Left ventricle myocardium inferior (tissue), 1 donor: Measurements from ENCODE around the gene RBM44. TPM values are rescaled to one million over a fixed set of nuclear protein-coding genes. Genes with fewer than 3 reads are reported as not detected.
"Not testable (repeated sequence)": the region's sequence is repeated elsewhere in the genome, so short reads cannot be mapped to it uniquely, and the experiment has no call there.

ENCODE experiments used
- DNase-seq: peaks from one replicate; pipeline ENCODE4 v3.0.0-alpha.2; 2020
- H3K27ac ChIP-seq: fragments of 200-600 bp; replicated peaks from 2 replicates; pipeline ENCODE4 v1.8.0; 2021
- H3K27me3 ChIP-seq: fragments of 200-600 bp; 2 replicates; pipeline ENCODE4 v1.8.0; 2021; ENCODE audit warnings: low read depth
- H3K36me3 ChIP-seq: fragments of 200-600 bp; 2 replicates; pipeline ENCODE4 v1.8.0; 2021
- H3K4me1 ChIP-seq: fragments of 200-600 bp; 2 replicates; pipeline ENCODE4 v1.8.0; 2021
- H3K4me3 ChIP-seq: fragments of 200-600 bp; 2 replicates; pipeline ENCODE4 v1.8.0; 2021; ENCODE audit warnings: mild to moderate bottlenecking, moderate library complexity
- H3K9me3 ChIP-seq: fragments of 200-600 bp; replicated peaks from 2 replicates; pipeline ENCODE4 v1.8.0; 2021
- intact Hi-C: fragments of 100-400 bp; cut with micrococcal nuclease; formaldehyde crosslinking; loops from one replicate; pipeline ENCODE4 v1.11.0; 2022
- total RNA-seq: library from RNA; stranded (reverse); fragmentation: NEBNext Ultra II Directional; extraction: Animal tissue kit (Norgen Biotek cat#: 25700); gene quantifications from one replicate; pipeline ENCODE4 v1.2.1, GENCODE V29; 2021
- TF ChIP-seq, protein P1 (sequence below): fragments of 200-600 bp; IDR thresholded peaks from 2 replicates; pipeline ENCODE4 v1.8.0; 2021; ENCODE audit warnings: antibody characterized with exemption, mild to moderate bottlenecking, borderline replicate concordance
- donor health status: DM: no; HTN: yes; CAD: no; lungs with severe emphysema.

The RBM44 gene
- total RNA-seq, 1 donor from 2014 or later: 0.27 TPM

- TF ChIP-seq, protein P1, sequence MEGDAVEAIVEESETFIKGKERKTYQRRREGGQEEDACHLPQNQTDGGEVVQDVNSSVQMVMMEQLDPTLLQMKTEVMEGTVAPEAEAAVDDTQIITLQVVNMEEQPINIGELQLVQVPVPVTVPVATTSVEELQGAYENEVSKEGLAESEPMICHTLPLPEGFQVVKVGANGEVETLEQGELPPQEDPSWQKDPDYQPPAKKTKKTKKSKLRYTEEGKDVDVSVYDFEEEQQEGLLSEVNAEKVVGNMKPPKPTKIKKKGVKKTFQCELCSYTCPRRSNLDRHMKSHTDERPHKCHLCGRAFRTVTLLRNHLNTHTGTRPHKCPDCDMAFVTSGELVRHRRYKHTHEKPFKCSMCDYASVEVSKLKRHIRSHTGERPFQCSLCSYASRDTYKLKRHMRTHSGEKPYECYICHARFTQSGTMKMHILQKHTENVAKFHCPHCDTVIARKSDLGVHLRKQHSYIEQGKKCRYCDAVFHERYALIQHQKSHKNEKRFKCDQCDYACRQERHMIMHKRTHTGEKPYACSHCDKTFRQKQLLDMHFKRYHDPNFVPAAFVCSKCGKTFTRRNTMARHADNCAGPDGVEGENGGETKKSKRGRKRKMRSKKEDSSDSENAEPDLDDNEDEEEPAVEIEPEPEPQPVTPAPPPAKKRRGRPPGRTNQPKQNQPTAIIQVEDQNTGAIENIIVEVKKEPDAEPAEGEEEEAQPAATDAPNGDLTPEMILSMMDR: no peak
- Histone ChIP-seq H3K27me3 (no peaks in the 10 kb centered on the region), H3K27ac (no peak overlapping the region), H3K4me1 (peaks cover 20% of the 10 kb centered on the region), H3K36me3 (peaks cover 84% of the 10 kb centered on the region), H3K9me3 (no peaks in the 10 kb centered on the region), H3K4me3 (no peak overlapping the region)
- no peak for DNase-seq
- intact Hi-C loops: no loop called here
Observed at GRCh38 chr2:237760506-237761502, 37.8 kb upstream of the RBM44 start.

GRCh38 chr2:237762291-237763182 lies 36.0 kb upstream of the RBM44 start:
- H3K4me3 ChIP-seq, intact Hi-C loops, DNase-seq, H3K27ac ChIP-seq, H3K9me3 ChIP-seq, H3K27me3 ChIP-seq: not testable (repeated sequence)
- Histone ChIP-seq H3K4me1 (peaks cover 33% of the 10 kb centered on the region), H3K36me3 (peaks cover 80% of the 10 kb centered on the region)

- intact Hi-C loops: no loop called here
- Histone ChIP-seq H3K27me3 (no peaks in the 10 kb centered on the region), H3K9me3 (no peaks in the 10 kb centered on the region), H3K36me3 (peaks cover 68% of the 10 kb centered on the region), H3K27ac (peak overlapping the region; percentile 50), H3K4me1 (peaks cover 26% of the 10 kb centered on the region), H3K4me3 (no peak overlapping the region)
- DNase-seq: no peak
- TF ChIP-seq, protein P1: no peak
Observed at GRCh38 chr2:237763812-237764211, 34.8 kb upstream of the RBM44 start.

GRCh38 chr2:237765122-237765521 lies 33.5 kb upstream of the RBM44 start:
- H3K4me3 ChIP-seq, H3K27me3 ChIP-seq, H3K27ac ChIP-seq, intact Hi-C loops, DNase-seq, H3K9me3 ChIP-seq: not testable (repeated sequence)
- peaks cover 26% of the 10 kb centered on the region for H3K4me1 ChIP-seq
- H3K36me3 ChIP-seq: peaks cover 63% of the 10 kb centered on the region

DNA sequence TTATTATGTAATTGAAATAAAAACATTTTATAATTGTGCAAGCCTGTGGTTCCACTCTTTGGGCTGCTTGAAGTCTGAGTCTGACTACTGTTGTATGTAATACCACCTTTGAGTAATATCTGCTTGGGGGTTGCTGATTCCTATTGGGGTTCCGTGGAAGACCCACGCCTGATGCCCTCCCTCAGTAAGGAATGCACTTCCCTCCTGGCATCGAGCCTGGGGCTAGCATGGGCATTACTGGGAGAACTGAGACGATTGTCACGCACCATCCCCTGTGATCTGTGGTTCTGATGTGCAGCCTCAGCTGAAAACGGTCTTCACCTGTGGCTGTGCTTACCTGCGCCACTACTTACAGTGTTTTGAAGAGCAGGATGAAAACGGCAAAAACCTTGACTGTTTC lies 32.7 kb upstream of the RBM44 start:
- no peaks in the 10 kb centered on the region for H3K27me3 ChIP-seq
- peaks cover 63% of the 10 kb centered on the region for H3K36me3 ChIP-seq
- intact Hi-C loops: no loop called here
- TF ChIP-seq, protein P1: no peak
- no peaks in the 10 kb centered on the region for H3K9me3 ChIP-seq
- no peak overlapping the region for H3K4me3 ChIP-seq
- H3K4me1 ChIP-seq: peaks cover 26% of the 10 kb centered on the region
- no peak for DNase-seq
- H3K27ac ChIP-seq: peak overlapping the region; percentile 56

DNA sequence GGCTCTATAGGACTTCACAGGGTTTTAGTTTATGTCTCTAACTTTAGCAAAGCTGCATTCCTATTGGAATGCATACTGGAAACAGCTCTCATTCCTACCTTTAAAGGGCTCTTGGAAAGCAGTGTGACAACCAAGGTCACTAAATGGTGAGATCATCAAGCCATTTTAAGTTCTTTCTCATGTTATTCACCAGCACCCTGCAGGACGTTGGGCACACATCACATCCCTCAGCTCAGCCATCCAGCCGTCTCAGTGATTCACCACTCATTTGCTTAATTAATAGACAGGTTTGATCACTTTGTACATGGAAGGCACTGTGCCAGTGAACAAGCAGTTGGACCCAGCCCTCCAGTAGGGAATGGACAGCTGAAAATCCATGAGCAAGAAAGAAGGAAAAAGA lies 32.2 kb upstream of the RBM44 start:
- H3K9me3 ChIP-seq: no peaks in the 10 kb centered on the region
- H3K4me1 ChIP-seq: peaks cover 26% of the 10 kb centered on the region
- intact Hi-C loops: no loop called here
- TF ChIP-seq, protein P1: no peak
- peaks cover 63% of the 10 kb centered on the region for H3K36me3 ChIP-seq
- H3K27ac ChIP-seq: peak overlapping the region; percentile 56
- DNase-seq: no peak
- no peaks in the 10 kb centered on the region for H3K27me3 ChIP-seq
- H3K4me3 ChIP-seq: no peak overlapping the region
